Right lobe of liver (tissue), 4 donors: ENCODE data around the gene RGL2.

Experiments
- POLR2A ChIP-seq: fragments of 450-650 bp; IDR thresholded peaks from one replicate; pipeline ENCODE4 v1.6.1; 2017; ENCODE audit warnings: antibody characterized with exemption, mild to moderate bottlenecking
- TF ChIP-seq, protein P1 (sequence below), 4 donors: fragments of 200-600 bp in 3 of 4; fragments of 450-650 bp in 1 of 4; IDR thresholded peaks; one replicate each; pipeline versions ENCODE4 v1.5.1 to v1.8.0; 2016 to 2022; ENCODE audit warnings: antibody characterized with exemption in 4 of 4, mild to moderate bottlenecking in 2 of 4
- donor health status: DM: no; HTN: no; CAD: no.
- donor health status: DM: no; HTN: no; CAD: no.
- donor health status: DM: no; HTN: yes; CAD: no.

DNA sequence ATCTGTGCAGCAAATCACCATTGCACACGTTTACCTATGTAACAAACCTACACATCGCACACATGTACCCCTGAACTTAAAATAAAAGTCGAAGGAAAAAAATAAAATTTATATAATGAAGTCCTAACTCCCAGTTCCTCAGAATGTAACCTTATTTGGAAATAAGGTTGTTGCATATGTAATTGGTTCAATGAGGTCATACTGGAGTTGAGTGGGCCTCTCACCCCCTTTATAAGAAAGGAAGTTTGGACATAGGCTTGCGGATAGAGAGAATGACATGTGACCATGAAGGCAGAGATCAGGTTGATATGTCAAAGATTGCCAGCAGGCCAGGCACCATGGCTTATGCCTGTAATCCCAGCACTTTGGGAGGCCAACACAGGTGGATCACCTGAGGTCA lies 34.9 kb upstream of the RGL2 start:
- TF ChIP-seq, protein P1, sequence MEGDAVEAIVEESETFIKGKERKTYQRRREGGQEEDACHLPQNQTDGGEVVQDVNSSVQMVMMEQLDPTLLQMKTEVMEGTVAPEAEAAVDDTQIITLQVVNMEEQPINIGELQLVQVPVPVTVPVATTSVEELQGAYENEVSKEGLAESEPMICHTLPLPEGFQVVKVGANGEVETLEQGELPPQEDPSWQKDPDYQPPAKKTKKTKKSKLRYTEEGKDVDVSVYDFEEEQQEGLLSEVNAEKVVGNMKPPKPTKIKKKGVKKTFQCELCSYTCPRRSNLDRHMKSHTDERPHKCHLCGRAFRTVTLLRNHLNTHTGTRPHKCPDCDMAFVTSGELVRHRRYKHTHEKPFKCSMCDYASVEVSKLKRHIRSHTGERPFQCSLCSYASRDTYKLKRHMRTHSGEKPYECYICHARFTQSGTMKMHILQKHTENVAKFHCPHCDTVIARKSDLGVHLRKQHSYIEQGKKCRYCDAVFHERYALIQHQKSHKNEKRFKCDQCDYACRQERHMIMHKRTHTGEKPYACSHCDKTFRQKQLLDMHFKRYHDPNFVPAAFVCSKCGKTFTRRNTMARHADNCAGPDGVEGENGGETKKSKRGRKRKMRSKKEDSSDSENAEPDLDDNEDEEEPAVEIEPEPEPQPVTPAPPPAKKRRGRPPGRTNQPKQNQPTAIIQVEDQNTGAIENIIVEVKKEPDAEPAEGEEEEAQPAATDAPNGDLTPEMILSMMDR (IDR thresholded peaks at IDR 0.05) = no peak
- TF ChIP-seq POLR2A = no peak
